ENCODE data around the gene PRKN. TPM values are rescaled to one million over a fixed set of nuclear protein-coding genes. Genes with fewer than 3 reads are reported as not detected.

Gene PRKN
- total RNA-seq, 1 experiment from 2014 or later = 1.2 TPM

DNA sequence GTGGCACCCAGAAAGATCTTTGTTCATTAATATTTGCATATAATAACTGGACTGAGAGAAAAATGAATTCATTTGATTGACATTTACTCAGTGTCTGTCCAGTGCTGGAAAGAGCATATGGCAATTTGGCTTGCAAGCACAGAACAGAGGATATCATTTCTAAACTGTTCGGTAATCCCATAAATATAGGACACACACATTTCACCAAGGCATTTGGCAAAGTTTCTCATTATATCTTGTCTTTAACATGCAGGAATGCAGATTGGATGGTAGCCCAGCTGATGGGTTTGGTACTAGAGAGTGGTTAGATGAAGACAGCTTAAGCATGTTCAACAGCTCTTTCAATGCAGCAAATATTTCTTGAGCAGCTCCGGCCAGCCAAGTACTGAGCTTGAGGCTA lies 259.2 kb downstream of the PRKN start:
- CTCF ChIA-PET = no interaction called here
- H3K27ac ChIP-seq (ENCODE audit: low read depth, low read length, poor library complexity, severe bottlenecking) = no peak overlapping the region
- no TSS peak for BruUV-seq (replicated peaks)

DNA sequence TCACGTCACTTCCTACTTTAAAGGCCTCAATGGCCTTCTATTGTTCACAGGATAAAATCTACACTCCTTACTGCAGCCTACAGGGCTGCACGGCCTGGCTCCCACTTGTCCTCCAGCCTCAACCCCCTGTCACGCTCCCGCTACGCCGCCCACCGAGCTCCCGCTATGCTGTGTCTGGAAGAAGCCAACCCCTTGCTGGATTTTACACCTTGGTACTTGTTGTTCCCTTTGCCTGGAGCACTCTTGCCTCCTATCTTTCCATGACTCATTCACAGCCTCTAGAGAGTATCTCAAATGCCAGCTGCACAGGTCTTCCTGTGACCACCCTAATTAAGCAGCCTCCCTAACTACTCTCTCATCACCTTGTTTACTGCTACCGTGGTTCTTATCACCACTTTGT lies 259.9 kb downstream of the PRKN start:
- BruUV-seq (replicated peaks) = no TSS peak
- H3K27ac ChIP-seq (ENCODE audit: low read depth, low read length, poor library complexity, severe bottlenecking) = no peak overlapping the region
- ChIA-PET CTCF (no interaction called here), POLR2A (ENCODE audit: low non-redundant PET) (interaction anchor here (0.5 kb wide), 1 partner anchor 932 kb away, joined by 3 read pairs; no protein-coding TSS in a partner anchor)
- H3K9me3 ChIP-seq (ENCODE audit: low read depth, low read length, poor library complexity, severe bottlenecking) = no peaks in the 10 kb centered on the region
- intact Hi-C loops (cut with micrococcal nuclease; ENCODE audit: unreplicated experiment) = no loop called here
- no peaks in the 10 kb centered on the region for H3K36me3 ChIP-seq (ENCODE audit: insufficient read depth, low read length, poor library complexity, severe bottlenecking)
- DNase-seq (ENCODE audit: low spot score) = no peak
- no peaks in the 10 kb centered on the region for H3K27me3 ChIP-seq (replicated peaks; ENCODE audit: insufficient read depth, low read depth, low read length, poor library complexity)
- TF ChIP-seq, protein P1, sequence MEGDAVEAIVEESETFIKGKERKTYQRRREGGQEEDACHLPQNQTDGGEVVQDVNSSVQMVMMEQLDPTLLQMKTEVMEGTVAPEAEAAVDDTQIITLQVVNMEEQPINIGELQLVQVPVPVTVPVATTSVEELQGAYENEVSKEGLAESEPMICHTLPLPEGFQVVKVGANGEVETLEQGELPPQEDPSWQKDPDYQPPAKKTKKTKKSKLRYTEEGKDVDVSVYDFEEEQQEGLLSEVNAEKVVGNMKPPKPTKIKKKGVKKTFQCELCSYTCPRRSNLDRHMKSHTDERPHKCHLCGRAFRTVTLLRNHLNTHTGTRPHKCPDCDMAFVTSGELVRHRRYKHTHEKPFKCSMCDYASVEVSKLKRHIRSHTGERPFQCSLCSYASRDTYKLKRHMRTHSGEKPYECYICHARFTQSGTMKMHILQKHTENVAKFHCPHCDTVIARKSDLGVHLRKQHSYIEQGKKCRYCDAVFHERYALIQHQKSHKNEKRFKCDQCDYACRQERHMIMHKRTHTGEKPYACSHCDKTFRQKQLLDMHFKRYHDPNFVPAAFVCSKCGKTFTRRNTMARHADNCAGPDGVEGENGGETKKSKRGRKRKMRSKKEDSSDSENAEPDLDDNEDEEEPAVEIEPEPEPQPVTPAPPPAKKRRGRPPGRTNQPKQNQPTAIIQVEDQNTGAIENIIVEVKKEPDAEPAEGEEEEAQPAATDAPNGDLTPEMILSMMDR (conservative IDR thresholded peaks at IDR 0.05; ENCODE audit: low read depth, low read length) = no peak
- no peak for TF ChIP-seq EZH2 (IDR thresholded peaks at IDR 0.05; ENCODE audit: borderline replicate concordance, low read depth, low read length, poor library complexity, severe bottlenecking)
- H3K4me1 ChIP-seq (ENCODE audit: insufficient read depth, low read length, poor library complexity, severe bottlenecking) = no peaks in the 10 kb centered on the region
- H3K4me3 ChIP-seq (ENCODE audit: low read depth, low read length, poor library complexity, severe bottlenecking) = no peak overlapping the region

More for the DNA sequence above, 259.2 kb downstream of the PRKN start:
- POLR2A ChIA-PET (ENCODE audit: low non-redundant PET) = no interaction called here
- Histone ChIP-seq H3K36me3 (ENCODE audit: insufficient read depth, low read length, poor library complexity, severe bottlenecking) (no peaks in the 10 kb centered on the region), H3K4me1 (ENCODE audit: insufficient read depth, low read length, poor library complexity, severe bottlenecking) (no peaks in the 10 kb centered on the region), H3K9me3 (ENCODE audit: low read depth, low read length, poor library complexity, severe bottlenecking) (no peaks in the 10 kb centered on the region), H3K4me3 (ENCODE audit: low read depth, low read length, poor library complexity, severe bottlenecking) (no peak overlapping the region), H3K27me3 (replicated peaks; ENCODE audit: insufficient read depth, low read depth, low read length, poor library complexity) (no peaks in the 10 kb centered on the region)
- DNase-seq (ENCODE audit: low spot score) = peak; percentile 6
- TF ChIP-seq, protein P1 (conservative IDR thresholded peaks at IDR 0.05; ENCODE audit: low read depth, low read length) = no peak
- no peak for TF ChIP-seq EZH2 (IDR thresholded peaks at IDR 0.05; ENCODE audit: borderline replicate concordance, low read depth, low read length, poor library complexity, severe bottlenecking)
- intact Hi-C loops (cut with micrococcal nuclease; ENCODE audit: unreplicated experiment) = no loop called here

DNA sequence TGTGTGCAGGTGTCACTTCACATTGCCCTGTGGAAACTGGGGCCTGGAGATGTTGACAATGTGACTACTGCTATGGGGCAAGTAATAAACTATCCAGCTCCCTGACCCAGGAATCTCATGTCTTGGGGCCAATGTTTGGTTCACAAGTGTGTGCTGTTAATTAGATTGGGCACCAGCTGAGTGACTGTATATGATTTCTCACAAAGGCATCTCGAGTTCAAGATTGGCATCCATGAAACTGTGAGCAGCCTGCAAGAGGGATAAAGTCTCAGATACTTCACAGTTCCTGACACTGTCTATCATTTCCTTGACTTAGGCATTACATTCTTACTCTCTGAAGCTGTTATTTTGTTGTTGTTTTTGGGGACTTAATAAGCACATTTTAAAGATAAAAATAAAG lies 264.0 kb downstream of the PRKN start:
- ChIA-PET CTCF (no interaction called here), POLR2A (ENCODE audit: low non-redundant PET) (no interaction called here)
- no peaks in the 10 kb centered on the region for H3K27me3 ChIP-seq (replicated peaks; ENCODE audit: insufficient read depth, low read depth, low read length, poor library complexity)
- BruUV-seq (replicated peaks) = no TSS peak
- DNase-seq (ENCODE audit: low spot score) = no peak
- no peaks in the 10 kb centered on the region for H3K36me3 ChIP-seq (ENCODE audit: insufficient read depth, low read length, poor library complexity, severe bottlenecking)
- H3K27ac ChIP-seq (ENCODE audit: low read depth, low read length, poor library complexity, severe bottlenecking) = no peak overlapping the region
- no peaks in the 10 kb centered on the region for H3K9me3 ChIP-seq (ENCODE audit: low read depth, low read length, poor library complexity, severe bottlenecking)
- intact Hi-C loops (cut with micrococcal nuclease; ENCODE audit: unreplicated experiment) = no loop called here
- H3K4me3 ChIP-seq (ENCODE audit: low read depth, low read length, poor library complexity, severe bottlenecking) = no peak overlapping the region
- no peaks in the 10 kb centered on the region for H3K4me1 ChIP-seq (ENCODE audit: insufficient read depth, low read length, poor library complexity, severe bottlenecking)
- TF ChIP-seq, protein P1 (conservative IDR thresholded peaks at IDR 0.05; ENCODE audit: low read depth, low read length) = no peak
- no peak for TF ChIP-seq EZH2 (IDR thresholded peaks at IDR 0.05; ENCODE audit: borderline replicate concordance, low read depth, low read length, poor library complexity, severe bottlenecking)

Measured in A673 (cell line).